ENCODE measurements around the gene CRISPLD2.

The CRISPLD2 gene

GRCh38 chr16:84810518-84811273 is 9.1 kb upstream of the CRISPLD2 start:
- no peak overlapping the region for H3K27ac ChIP-seq
- TF ChIP-seq CTCF (IDR thresholded peaks at IDR 0.05) (no peak), ZFX (IDR thresholded peaks at IDR 0.05; ENCODE audit: borderline replicate concordance) (no peak)

GRCh38 chr16:84811529-84811928 is 8.3 kb upstream of the CRISPLD2 start:
- H3K27ac ChIP-seq = no peak overlapping the region
- TF ChIP-seq ZFX (IDR thresholded peaks at IDR 0.05; ENCODE audit: borderline replicate concordance) (no peak), CTCF (IDR thresholded peaks at IDR 0.05) (no peak)

DNA sequence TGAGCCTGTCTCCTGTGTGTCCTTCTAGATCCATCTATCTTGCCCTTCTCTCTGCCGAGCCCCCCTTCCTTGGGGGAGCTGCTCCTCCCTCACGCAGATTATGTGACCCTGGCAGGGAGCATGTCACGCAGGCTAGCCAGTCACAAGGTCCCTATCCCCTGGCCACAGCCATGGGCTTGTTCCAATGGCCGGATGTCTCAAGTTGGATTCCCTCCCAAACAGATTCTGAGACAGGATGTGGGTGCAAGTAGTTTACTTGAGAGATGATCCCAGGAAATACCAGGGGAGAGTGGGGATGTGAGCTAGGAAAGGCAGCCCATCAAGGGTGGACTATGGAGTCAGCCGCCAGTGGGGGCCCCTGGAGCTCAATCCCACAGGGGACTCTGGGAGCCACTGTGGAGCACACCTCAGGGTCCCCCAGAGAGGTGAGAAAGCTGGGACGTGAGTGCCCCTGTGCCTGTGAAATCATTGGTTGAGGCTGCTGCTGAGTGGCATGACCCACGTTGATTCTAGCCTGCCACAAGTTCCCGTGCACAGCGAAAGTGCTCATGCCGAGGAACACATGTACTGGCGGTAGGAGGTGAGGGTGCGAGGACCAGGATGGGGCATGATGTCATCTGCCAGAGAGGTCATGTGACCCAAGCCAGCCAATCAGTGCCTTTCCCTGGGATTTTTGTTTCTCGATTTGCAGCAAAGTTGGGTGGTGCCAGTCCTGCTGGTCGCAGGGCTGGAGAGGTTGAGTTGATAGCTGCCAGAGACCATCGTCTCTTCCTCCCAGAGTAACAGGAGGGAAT is 6.4 kb upstream of the CRISPLD2 start:
- no peak overlapping the region for H3K27ac ChIP-seq
- TF ChIP-seq CTCF (IDR thresholded peaks at IDR 0.05) = no peak
- TF ChIP-seq ZFX (IDR thresholded peaks at IDR 0.05; ENCODE audit: borderline replicate concordance) = no peak

DNA sequence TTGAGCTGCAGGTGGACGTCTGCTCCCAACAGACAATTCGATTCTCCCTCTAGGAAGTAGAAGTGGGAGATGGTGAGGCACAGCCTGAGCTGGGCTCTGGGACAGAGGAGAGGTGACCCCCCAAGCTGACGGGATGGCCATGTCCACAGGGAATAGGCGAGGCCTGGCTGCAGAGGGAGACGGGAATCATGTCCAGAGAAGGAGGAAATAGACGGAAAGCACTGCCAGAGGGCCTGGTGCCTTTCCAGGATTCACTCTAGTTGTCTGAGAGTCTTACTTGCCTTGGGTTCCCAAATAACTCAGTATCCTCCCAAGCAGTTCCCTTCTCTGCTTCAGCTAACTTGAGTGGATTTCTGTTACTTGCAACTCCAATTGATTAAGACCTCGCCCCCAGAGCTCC is 4.3 kb upstream of the CRISPLD2 start:
- TF ChIP-seq ZFX (IDR thresholded peaks at IDR 0.05; ENCODE audit: borderline replicate concordance) (no peak), CTCF (IDR thresholded peaks at IDR 0.05) (no peak)
- no peak overlapping the region for H3K27ac ChIP-seq

- no peak overlapping the region for H3K27ac ChIP-seq
- TF ChIP-seq ZFX (IDR thresholded peaks at IDR 0.05; ENCODE audit: borderline replicate concordance) (no peak), CTCF (IDR thresholded peaks at IDR 0.05) (no peak)
Observed at GRCh38 chr16:84816023-84816422, 3.8 kb upstream of the CRISPLD2 start.

DNA sequence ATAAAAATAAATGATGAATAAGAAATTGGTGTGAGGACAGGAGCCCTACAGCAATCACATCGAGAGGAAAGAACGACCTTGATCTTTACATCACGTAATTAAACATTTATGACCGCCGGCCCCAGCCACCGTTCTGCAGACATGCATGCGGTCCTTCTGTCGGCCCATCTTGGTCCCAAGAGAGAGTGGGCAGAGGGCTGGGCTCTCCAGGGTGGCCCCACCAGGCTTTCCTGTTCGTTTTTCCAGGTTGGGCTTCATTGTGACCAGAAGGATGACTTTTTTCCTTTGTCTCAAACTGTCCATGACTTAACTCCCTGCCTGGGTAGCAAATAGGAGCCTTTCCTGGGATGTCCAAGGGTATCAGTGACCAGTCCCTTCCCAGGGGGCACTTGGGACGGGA is 3.3 kb upstream of the CRISPLD2 start:
- TF ChIP-seq CTCF (IDR thresholded peaks at IDR 0.05) (no peak), ZFX (IDR thresholded peaks at IDR 0.05; ENCODE audit: borderline replicate concordance) (no peak)
- H3K27ac ChIP-seq = no peak overlapping the region

- TF ChIP-seq CTCF (IDR thresholded peaks at IDR 0.05) (no peak), ZFX (IDR thresholded peaks at IDR 0.05; ENCODE audit: borderline replicate concordance) (no peak)
- no peak overlapping the region for H3K27ac ChIP-seq
Observed at GRCh38 chr16:84817206-84817605, 2.6 kb upstream of the CRISPLD2 start.

Measured in 22Rv1 (cell line).